Measurements from ENCODE around the gene TM7SF2.

TM7SF2 gene

DNA sequence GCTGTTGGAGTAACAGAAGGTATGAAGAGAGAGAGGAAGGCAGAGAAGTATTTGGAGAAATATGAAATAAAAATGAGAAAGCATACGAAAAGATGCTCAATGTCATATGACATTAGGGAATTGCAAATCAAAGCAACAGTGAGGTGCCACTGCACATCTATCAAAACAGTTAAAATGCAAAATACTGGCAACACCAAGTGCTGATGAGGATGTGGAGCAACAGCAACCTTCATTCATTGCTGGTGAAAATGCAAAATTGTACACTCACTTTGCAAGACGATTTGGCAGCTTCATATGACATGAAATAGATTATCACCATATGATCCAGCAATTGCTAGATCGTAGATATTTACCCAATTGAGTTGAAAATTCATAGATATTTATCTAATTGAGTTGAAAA is 49.0 kb downstream of the TM7SF2 start:
- no peak for DNase-seq

DNA sequence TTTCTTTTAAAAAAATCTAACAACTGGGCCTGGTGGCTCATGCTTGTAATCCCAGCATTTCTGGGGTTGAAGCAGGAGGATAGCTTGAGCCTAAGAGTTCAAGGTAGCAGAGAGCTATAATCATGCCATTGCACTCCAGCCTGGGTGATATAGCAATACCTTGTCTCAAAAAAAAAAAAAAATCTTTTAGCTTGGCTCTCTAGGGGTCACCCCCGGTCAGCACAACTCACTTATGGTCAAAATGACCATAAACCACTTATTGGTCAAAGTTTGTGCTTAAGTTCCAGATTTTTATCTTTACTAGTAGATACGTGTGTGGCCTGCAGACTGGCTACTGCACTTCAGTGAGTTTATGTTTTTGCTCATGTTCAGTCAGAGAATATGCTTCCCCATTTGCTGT is 52.0 kb downstream of the TM7SF2 start:
- no peak for DNase-seq
